Adipose tissue (tissue), 3 donors: Measurements from ENCODE around the gene SLC12A4. TPM values are rescaled to one million over a fixed set of nuclear protein-coding genes. Genes with fewer than 3 reads are reported as not detected.

Experiments used
- H3K27ac ChIP-seq: one replicate; pipeline ENCODE4 v1.5.1; 2013; ENCODE audit warnings: low read depth, low read length
- WGBS, 3 donors: extraction: QIAGEN DNeasy Blood & Tissue Kit; methylation state at CpG; one replicate each; pipeline ENCODE4 v1.1.7; 2013; 5-methylcytosine and 5-hydroxymethylcytosine counted together
- polyA plus RNA-seq, 3 donors: library from polyadenylated mRNA; stranded (reverse); fragments of 200-250 nt; gene quantifications; one replicate each; pipeline ENCODE4 v1.2.3, GENCODE V29; 2013
- donor health status: healthy with polysubstance abuse.
- donor health status: Bipolar disorder and iron deficiency.
- donor health status: healthy.

Gene SLC12A4
- polyA plus RNA-seq, 3 donors: 13.2 to 56.9 (median 44.4) TPM

- no peak overlapping the region for H3K27ac ChIP-seq
- 34 to 75% (median 72%) methylated on average over 13 of the region's 13 CpGs for WGBS, 3 donors
These were observed 33.9 kb downstream of the SLC12A4 start for GRCh38 chr16:67934306-67935100.

- H3K27ac ChIP-seq: no peak overlapping the region
- 74 to 88% (median 86%) methylated on average over 7 of the region's 7 CpGs for WGBS, 3 donors
These were observed 34.6 kb downstream of the SLC12A4 start for GRCh38 chr16:67933805-67934204.

GRCh38 chr16:67932462-67932840 is 36.0 kb downstream of the SLC12A4 start:
- whole genome bisulfite sequencing, 3 donors: 64 to 92% (median 91%) methylated on average over 4 of the region's 4 CpGs
- H3K27ac ChIP-seq: no peak overlapping the region

GRCh38 chr16:67931712-67932461 is 36.5 kb downstream of the SLC12A4 start, which contains the start of gene CTRL:
CTRL (minus strand) TSS chr16:67931862; CDS start chr16:67931852, 10 bp downstream.
- 41 to 89% (median 88%) methylated on average over 15 of the region's 15 CpGs for WGBS, 3 donors

GRCh38 chr16:67930678-67931211 is 37.7 kb downstream of the SLC12A4 start:
- H3K27ac ChIP-seq: no peak overlapping the region
- WGBS, 3 donors: 51 to 94% (median 94%) methylated on average over 17 of the region's 17 CpGs

More at GRCh38 chr16:67931712-67932461, 36.5 kb downstream of the SLC12A4 start, which contains the start of gene CTRL:
- no peak within 1 kb of the TSS for H3K27ac ChIP-seq

GRCh38 chr16:67930191-67930590 is 38.2 kb downstream of the SLC12A4 start:
- H3K27ac ChIP-seq: no peak overlapping the region
- 56 to 93% (median 92%) methylated on average over 14 of the region's 14 CpGs for WGBS, 3 donors

- WGBS, 3 donors: 26 to 51% (median 51%) methylated on average over 16 of the region's 16 CpGs
These were observed 39.7 kb downstream of the SLC12A4 start for GRCh38 chr16:67928561-67929364.

GRCh38 chr16:67928147-67928546 is 40.3 kb downstream of the SLC12A4 start:
- WGBS, 3 donors: 67 to 84% (median 84%) methylated on average over 7 of the region's 7 CpGs
- H3K27ac ChIP-seq: no peak overlapping the region

More at GRCh38 chr16:67928561-67929364, 39.7 kb downstream of the SLC12A4 start:
- H3K27ac ChIP-seq: no peak overlapping the region

- H3K27ac ChIP-seq: no peak overlapping the region
- WGBS, 3 donors: 57 to 94% (median 94%) methylated on average over 22 of the region's 22 CpGs
These were observed 41.1 kb downstream of the SLC12A4 start for GRCh38 chr16:67927131-67927941.

GRCh38 chr16:67926181-67926750 is 42.2 kb downstream of the SLC12A4 start:
- 26 to 56% (median 47%) methylated on average over 13 of the region's 13 CpGs for WGBS, 3 donors
- H3K27ac ChIP-seq: no peak overlapping the region

GRCh38 chr16:67924140-67924906 is 44.1 kb downstream of the SLC12A4 start:
- H3K27ac ChIP-seq: no peak overlapping the region
- 87 to 93% (median 89%) methylated on average over 10 of the region's 10 CpGs for WGBS, 3 donors

GRCh38 chr16:67923414-67924116 is 44.9 kb downstream of the SLC12A4 start:
- 54 to 79% (median 74%) methylated on average over 10 of the region's 10 CpGs for WGBS, 3 donors
- no peak overlapping the region for H3K27ac ChIP-seq

- 66 to 82% (median 79%) methylated on average over 8 of the region's 8 CpGs for WGBS, 3 donors
- H3K27ac ChIP-seq: no peak overlapping the region
These were observed 45.7 kb downstream of the SLC12A4 start for GRCh38 chr16:67922740-67923139.

- WGBS, 3 donors: 65 to 81% (median 71%) methylated on average over 5 of the region's 5 CpGs
- no peak overlapping the region for H3K27ac ChIP-seq
These were observed 46.2 kb downstream of the SLC12A4 start for GRCh38 chr16:67922221-67922620.

- 70 to 87% (median 73%) methylated on average over 6 of the region's 6 CpGs for WGBS, 3 donors
These were observed 48.7 kb downstream of the SLC12A4 start for GRCh38 chr16:67919622-67920221.

GRCh38 chr16:67917852-67918236 is 50.6 kb downstream of the SLC12A4 start:
- no peak overlapping the region for H3K27ac ChIP-seq
- 81 to 91% (median 86%) methylated on average over 4 of the region's 4 CpGs for WGBS, 3 donors

More at GRCh38 chr16:67919622-67920221, 48.7 kb downstream of the SLC12A4 start:
- no peak overlapping the region for H3K27ac ChIP-seq
